GM23338 (cell line): ENCODE results near the gene MYO1D. TPM values are rescaled to one million over a fixed set of nuclear protein-coding genes. Genes with fewer than 3 reads are reported as not detected.

Source experiments
- ATAC-seq: fragments of 200-7000 bp; cut with Tn5 transposase; 3 replicates; pipeline ENCODE4 v1.9.1; 2020
- DNase-seq: peaks from one replicate; pipeline ENCODE4 v3.0.0-alpha.2; 2015; ENCODE audit warnings: low spot score
- H2AFZ ChIP-seq: fragments of 200-600 bp; sonication (generic); 2 replicates; pipeline ENCODE4 v1.8.0; 2016; ENCODE audit warnings: antibody characterized with exemption, mild to moderate bottlenecking, moderate library complexity
- H3F3A ChIP-seq: fragments of 200-600 bp; sonication (generic); replicated peaks from 2 replicates; pipeline ENCODE4 v1.8.0; 2017; ENCODE audit warnings: antibody characterized with exemption, mixed run types, low read depth
- H3K27ac ChIP-seq: fragments of 200-600 bp; sonication (generic); 2 replicates; pipeline ENCODE4 v1.6.1; 2016; ENCODE audit warnings: low read depth
- H3K27me3 ChIP-seq: fragments of 200-600 bp; sonication (generic); 2 replicates; pipeline ENCODE4 v1.8.0; 2016; ENCODE audit warnings: mild to moderate bottlenecking, mixed run types, moderate library complexity; ENCODE audit not compliant: insufficient read depth
- H3K36me3 ChIP-seq: fragments of 200-600 bp; sonication (generic); 2 replicates; pipeline ENCODE4 v1.8.0; 2016; ENCODE audit warnings: mild to moderate bottlenecking; ENCODE audit not compliant: insufficient read depth
- H3K4me1 ChIP-seq: fragments of 200-600 bp; sonication (generic); 2 replicates; pipeline ENCODE4 v1.8.0; 2016; ENCODE audit warnings: mild to moderate bottlenecking, moderate library complexity; ENCODE audit not compliant: insufficient read depth
- H3K4me2 ChIP-seq: fragments of 200-600 bp; sonication (generic); 2 replicates; pipeline ENCODE4 v1.7.1; 2017; ENCODE audit warnings: mixed run types
- H3K4me3 ChIP-seq: fragments of 200-600 bp; sonication (generic); 2 replicates; pipeline ENCODE4 v1.6.1; 2016; ENCODE audit warnings: mixed run types
- H3K79me2 ChIP-seq: fragments of 200-600 bp; sonication (generic); replicated peaks from 2 replicates; pipeline ENCODE4 v1.8.0; 2017; ENCODE audit warnings: mild to moderate bottlenecking; ENCODE audit not compliant: insufficient read depth
- H3K9me2 ChIP-seq: fragments of 200-600 bp; sonication (generic); 2 replicates; pipeline ENCODE4 v1.8.0; 2017; ENCODE audit not compliant: insufficient read depth
- H4K20me1 ChIP-seq: fragments of 200-600 bp; sonication (generic); replicated peaks from 2 replicates; pipeline ENCODE4 v1.8.0; 2017; ENCODE audit warnings: mild to moderate bottlenecking; ENCODE audit not compliant: insufficient read depth
- H3K27ac Mint-ChIP-seq: 2 replicates; pipeline ENCODE4 v1.8.0; 2020; ENCODE audit warnings: inconsistent platforms, mild to moderate bottlenecking, moderate library complexity, mixed read lengths
- H3K27me3 Mint-ChIP-seq: 3 replicates; pipeline ENCODE4 v1.8.0; 2022; ENCODE audit warnings: low read depth, mild to moderate bottlenecking, moderate library complexity, mixed read lengths, inconsistent platforms; ENCODE audit not compliant: insufficient read depth, poor library complexity
- H3K36me3 Mint-ChIP-seq: 3 replicates; pipeline ENCODE4 v1.8.0; 2021; ENCODE audit warnings: low read depth, mild to moderate bottlenecking, inconsistent platforms, moderate library complexity, mixed read lengths
- H3K4me1 Mint-ChIP-seq: 3 replicates; pipeline ENCODE4 v1.8.0; 2020; ENCODE audit warnings: mild to moderate bottlenecking, inconsistent platforms, mixed read lengths
- H3K4me3 Mint-ChIP-seq: 3 replicates; pipeline ENCODE4 v1.8.0; 2021; ENCODE audit warnings: moderate library complexity, mild to moderate bottlenecking, inconsistent platforms, mixed read lengths
- H3K9me3 Mint-ChIP-seq: 3 replicates; pipeline ENCODE4 v1.8.0; 2020; ENCODE audit warnings: moderate library complexity, mild to moderate bottlenecking, inconsistent platforms, mixed read lengths
- ZNF114 ChIP-seq: fragments of 250-450 bp; sonication (Bioruptor Pico); IDR thresholded peaks from 2 replicates; pipeline ENCODE4 v1.5.0; 2020; ENCODE audit warnings: mild to moderate bottlenecking, moderate library complexity
- polyA plus RNA-seq: library from polyadenylated mRNA; unstranded; fragments of >200 nt; fragmentation: Nextera tagmentation; extraction: Ambion mirVana; gene quantifications from 2 replicates; pipeline ENCODE4 v1.2.1, GENCODE V29; 2016
- total RNA-seq: library from RNA; depleted of rRNA; stranded (reverse); fragments of >200 nt; shearing (Covaris generic); gene quantifications from 2 replicates; pipeline ENCODE4 v1.2.3, GENCODE V29; 2014
- TF ChIP-seq, protein P1 (sequence below): fragments of 250-450 bp; sonication (Bioruptor Pico); IDR thresholded peaks from 2 replicates; pipeline ENCODE4 v1.5.0; 2020; ENCODE audit warnings: mild to moderate bottlenecking, moderate library complexity

Gene MYO1D
- total and polyA plus RNA-seq, 2 experiments from 2014 or later, result 8.6 to 28.6 TPM

DNA sequence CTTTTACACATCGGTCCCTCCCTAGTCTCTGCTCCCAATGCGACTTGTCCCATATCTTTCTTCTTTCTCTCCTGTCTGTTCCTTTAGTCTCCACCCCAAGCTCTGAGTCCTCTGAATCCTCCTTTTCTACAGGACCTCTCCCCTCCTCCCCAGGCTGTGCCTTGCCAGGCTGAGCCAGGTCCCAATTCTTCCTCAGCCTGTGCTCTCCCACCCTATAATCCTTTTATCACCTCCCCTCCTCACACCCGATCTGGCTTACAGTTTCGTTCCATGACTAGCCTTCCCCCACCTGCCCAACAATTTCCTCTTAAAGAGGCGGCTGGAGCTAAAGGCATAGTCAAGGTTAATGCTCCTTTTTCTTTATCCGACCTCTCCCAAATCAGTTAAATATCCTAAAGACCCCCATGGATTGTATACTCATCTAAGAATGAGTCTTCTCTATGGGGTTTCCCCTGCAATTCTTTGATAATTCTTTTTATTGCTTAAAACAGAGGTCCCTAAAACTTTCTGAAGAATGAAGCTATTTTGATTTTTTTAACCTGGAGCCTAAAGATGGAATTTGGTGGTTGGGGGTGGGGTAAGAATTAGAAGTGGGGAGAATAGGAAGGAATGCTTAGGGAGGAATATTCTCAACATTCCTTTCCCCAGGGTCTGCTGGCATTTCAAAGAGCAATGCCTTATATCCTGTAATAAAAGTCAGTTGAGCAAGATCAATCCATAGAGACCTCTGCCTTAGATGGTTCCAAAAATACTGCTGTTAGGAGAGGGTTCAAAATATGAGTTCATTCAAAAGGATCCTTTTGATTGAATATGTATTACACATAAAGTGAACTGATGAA lies 102.8 kb downstream of the MYO1D start (continued):
- no peak for TF ChIP-seq ZNF114 (CRISPR knock-in tag)
- TF ChIP-seq, protein P1, sequence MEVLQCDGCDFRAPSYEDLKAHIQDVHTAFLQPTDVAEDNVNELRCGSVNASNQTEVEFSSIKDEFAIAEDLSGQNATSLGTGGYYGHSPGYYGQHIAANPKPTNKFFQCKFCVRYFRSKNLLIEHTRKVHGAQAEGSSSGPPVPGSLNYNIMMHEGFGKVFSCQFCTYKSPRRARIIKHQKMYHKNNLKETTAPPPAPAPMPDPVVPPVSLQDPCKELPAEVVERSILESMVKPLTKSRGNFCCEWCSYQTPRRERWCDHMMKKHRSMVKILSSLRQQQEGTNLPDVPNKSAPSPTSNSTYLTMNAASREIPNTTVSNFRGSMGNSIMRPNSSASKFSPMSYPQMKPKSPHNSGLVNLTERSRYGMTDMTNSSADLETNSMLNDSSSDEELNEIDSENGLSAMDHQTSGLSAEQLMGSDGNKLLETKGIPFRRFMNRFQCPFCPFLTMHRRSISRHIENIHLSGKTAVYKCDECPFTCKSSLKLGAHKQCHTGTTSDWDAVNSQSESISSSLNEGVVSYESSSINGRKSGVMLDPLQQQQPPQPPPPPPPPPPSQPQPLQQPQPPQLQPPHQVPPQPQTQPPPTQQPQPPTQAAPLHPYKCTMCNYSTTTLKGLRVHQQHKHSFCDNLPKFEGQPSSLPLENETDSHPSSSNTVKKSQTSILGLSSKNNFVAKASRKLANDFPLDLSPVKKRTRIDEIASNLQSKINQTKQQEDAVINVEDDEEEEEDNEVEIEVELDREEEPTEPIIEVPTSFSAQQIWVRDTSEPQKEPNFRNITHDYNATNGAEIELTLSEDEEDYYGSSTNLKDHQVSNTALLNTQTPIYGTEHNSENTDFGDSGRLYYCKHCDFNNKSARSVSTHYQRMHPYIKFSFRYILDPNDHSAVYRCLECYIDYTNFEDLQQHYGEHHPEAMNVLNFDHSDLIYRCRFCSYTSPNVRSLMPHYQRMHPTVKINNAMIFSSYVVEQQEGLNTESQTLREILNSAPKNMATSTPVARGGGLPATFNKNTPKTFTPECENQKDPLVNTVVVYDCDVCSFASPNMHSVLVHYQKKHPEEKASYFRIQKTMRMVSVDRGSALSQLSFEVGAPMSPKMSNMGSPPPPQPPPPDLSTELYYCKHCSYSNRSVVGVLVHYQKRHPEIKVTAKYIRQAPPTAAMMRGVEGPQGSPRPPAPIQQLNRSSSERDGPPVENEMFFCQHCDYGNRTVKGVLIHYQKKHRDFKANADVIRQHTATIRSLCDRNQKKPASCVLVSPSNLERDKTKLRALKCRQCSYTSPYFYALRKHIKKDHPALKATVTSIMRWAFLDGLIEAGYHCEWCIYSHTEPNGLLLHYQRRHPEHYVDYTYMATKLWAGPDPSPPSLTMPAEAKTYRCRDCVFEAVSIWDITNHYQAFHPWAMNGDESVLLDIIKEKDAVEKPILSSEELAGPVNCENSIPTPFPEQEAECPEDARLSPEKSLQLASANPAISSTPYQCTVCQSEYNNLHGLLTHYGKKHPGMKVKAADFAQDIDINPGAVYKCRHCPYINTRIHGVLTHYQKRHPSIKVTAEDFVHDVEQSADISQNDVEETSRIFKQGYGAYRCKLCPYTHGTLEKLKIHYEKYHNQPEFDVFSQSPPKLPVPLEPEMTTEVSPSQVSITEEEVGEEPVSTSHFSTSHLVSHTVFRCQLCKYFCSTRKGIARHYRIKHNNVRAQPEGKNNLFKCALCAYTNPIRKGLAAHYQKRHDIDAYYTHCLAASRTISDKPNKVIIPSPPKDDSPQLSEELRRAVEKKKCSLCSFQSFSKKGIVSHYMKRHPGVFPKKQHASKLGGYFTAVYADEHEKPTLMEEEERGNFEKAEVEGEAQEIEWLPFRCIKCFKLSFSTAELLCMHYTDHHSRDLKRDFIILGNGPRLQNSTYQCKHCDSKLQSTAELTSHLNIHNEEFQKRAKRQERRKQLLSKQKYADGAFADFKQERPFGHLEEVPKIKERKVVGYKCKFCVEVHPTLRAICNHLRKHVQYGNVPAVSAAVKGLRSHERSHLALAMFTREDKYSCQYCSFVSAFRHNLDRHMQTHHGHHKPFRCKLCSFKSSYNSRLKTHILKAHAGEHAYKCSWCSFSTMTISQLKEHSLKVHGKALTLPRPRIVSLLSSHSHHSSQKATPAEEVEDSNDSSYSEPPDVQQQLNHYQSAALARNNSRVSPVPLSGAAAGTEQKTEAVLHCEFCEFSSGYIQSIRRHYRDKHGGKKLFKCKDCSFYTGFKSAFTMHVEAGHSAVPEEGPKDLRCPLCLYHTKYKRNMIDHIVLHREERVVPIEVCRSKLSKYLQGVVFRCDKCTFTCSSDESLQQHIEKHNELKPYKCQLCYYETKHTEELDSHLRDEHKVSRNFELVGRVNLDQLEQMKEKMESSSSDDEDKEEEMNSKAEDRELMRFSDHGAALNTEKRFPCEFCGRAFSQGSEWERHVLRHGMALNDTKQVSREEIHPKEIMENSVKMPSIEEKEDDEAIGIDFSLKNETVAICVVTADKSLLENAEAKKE (CRISPR knock-in tag), result no peak

DNA sequence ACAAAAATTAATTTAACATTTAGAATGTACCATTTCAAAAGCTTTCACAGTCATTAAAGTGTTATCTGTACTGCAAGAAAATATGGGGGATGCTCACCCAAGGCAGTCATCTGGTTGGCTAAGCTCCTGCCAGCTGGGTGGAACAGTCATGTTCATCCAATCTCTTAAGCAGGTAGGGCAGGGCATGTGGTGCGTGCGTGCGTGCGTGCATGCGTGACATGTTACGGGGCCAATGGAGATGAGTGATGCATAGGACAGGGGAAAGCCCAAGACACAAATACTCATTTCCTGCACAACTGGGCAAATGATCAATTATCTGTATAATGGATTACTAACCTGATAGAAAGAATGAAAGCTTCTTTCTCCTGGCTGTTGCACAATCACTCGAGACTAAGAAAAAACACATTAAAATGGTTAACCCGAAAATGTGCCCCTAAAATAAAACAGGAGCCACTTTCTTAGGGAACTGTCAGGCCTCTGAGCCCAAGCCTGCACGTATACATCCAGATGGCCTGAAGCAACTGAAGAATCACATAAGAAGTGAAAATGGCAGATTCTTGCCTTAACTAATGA lies 104.4 kb downstream of the MYO1D start:
- no peaks in the 10 kb centered on the region for H3K9me2 ChIP-seq
- ATAC-seq (no peak), DNase-seq (no peak)
- H4K20me1 ChIP-seq, result no peaks in the 10 kb centered on the region; the same call in 1 of the 2 replicates
- no peaks in the 10 kb centered on the region for H3K36me3 ChIP-seq
- TF ChIP-seq ZNF114 (CRISPR knock-in tag), result no peak
- H3K79me2 ChIP-seq, result no peaks in the 10 kb centered on the region
- Mint-ChIP-seq H3K4me1 (peaks cover 14% of the 10 kb centered on the region), H3K9me3 (peaks cover 4% of the 10 kb centered on the region; the same call in 2 of the 3 replicates), H3K36me3 (peaks cover 10% of the 10 kb centered on the region; the same call in 2 of the 3 replicates), H3K27me3 (peaks cover 3% of the 10 kb centered on the region), H3K27ac (no peak overlapping the region), H3K4me3 (no peak overlapping the region)
- no peaks in the 10 kb centered on the region for H3K27me3 ChIP-seq
- H2AFZ ChIP-seq, result no peak overlapping the region
- H3K4me1 ChIP-seq, result no peaks in the 10 kb centered on the region
- no peak overlapping the region for H3K4me3 ChIP-seq
- no peaks in the 10 kb centered on the region for H3F3A ChIP-seq
- H3K4me2 ChIP-seq, result no peak overlapping the region
- no peak overlapping the region for H3K27ac ChIP-seq
